Fibroblast of lung (primary cell): ENCODE results near the gene CLN5. TPM values are rescaled to one million over a fixed set of nuclear protein-coding genes. Genes with fewer than 3 reads are reported as not detected.
A peak's percentile ranks its signal among the peaks of the same experiment; 100 is the strongest.

ENCODE experiments used
- DNase-seq, 2 donors: peaks; one replicate each; pipeline versions ENCODE4 v3.0.0 to v3.0.0-alpha.2; 2010; ENCODE audit warnings: low read depth in 2 of 2
- H2AFZ ChIP-seq: 2 replicates; pipeline ENCODE4 v1.5.1; 2012; ENCODE audit warnings: low read length, control low read depth, inconsistent platforms
- H3K27ac ChIP-seq: 2 replicates; pipeline ENCODE4 v1.5.1; 2011; ENCODE audit warnings: low read length, control low read depth; ENCODE audit not compliant: insufficient read depth
- H3K27me3 ChIP-seq: 2 replicates; pipeline ENCODE4 v1.5.1; 2011; ENCODE audit warnings: mild to moderate bottlenecking, low read length; ENCODE audit not compliant: control insufficient read depth, insufficient read depth
- H3K36me3 ChIP-seq: 2 replicates; pipeline ENCODE4 v1.5.1; 2011; ENCODE audit warnings: low read length; ENCODE audit not compliant: control insufficient read depth, insufficient read depth
- H3K4me1 ChIP-seq: 2 replicates; pipeline ENCODE4 v1.5.1; 2011; ENCODE audit warnings: low read length; ENCODE audit not compliant: control insufficient read depth, insufficient read depth; ENCODE audit errors: extremely low read depth
- H3K4me2 ChIP-seq: 2 replicates; pipeline ENCODE4 v1.5.1; 2011; ENCODE audit warnings: low read length, control low read depth; ENCODE audit not compliant: insufficient read depth; ENCODE audit errors: extremely low read depth
- H3K4me3 ChIP-seq, 4 experiments: fragments of 200-600 bp in 1 of 4; sonication (generic) in 1 of 4; replicated peaks in 1 of 4; 2 replicates each; pipeline ENCODE4 v1.5.1; 2011 to 2016; ENCODE audit warnings: low read length in 4 of 4, low read depth in 3 of 4, mild to moderate bottlenecking in 3 of 4, control low read depth in 2 of 4, inconsistent platforms in 1 of 4, mixed read lengths in 1 of 4; ENCODE audit not compliant: insufficient read depth in 1 of 4; ENCODE audit errors: control extremely low read depth in 1 of 4
- H3K79me2 ChIP-seq: 2 replicates; pipeline ENCODE4 v1.5.1; 2012; ENCODE audit warnings: mild to moderate bottlenecking, low read length, inconsistent platforms; ENCODE audit not compliant: control insufficient read depth, insufficient read depth
- H3K9ac ChIP-seq: 2 replicates; pipeline ENCODE4 v1.5.1; 2011; ENCODE audit warnings: mild to moderate bottlenecking, low read length, control low read depth; ENCODE audit not compliant: insufficient read depth
- H3K9me3 ChIP-seq: 2 replicates; pipeline ENCODE4 v1.5.1; 2012; ENCODE audit warnings: low read depth, low read length; ENCODE audit not compliant: control insufficient read depth, insufficient read depth
- H4K20me1 ChIP-seq: 2 replicates; pipeline ENCODE4 v1.5.1; 2011; ENCODE audit warnings: low read length; ENCODE audit not compliant: control insufficient read depth, insufficient read depth; ENCODE audit errors: extremely low read depth
- EZH2 ChIP-seq: IDR thresholded peaks from 2 replicates; pipeline ENCODE4 v1.5.1; 2012; ENCODE audit warnings: low read length, control low read depth, mild to moderate bottlenecking; ENCODE audit errors: missing control alignments
- polyA plus RNA-seq, 2 donors: library from polyadenylated mRNA; depleted of rRNA in 1 of 2; stranded (reverse) in 1 of 2; unstranded in 1 of 2; fragments of >200 nt; gene quantifications; 2 replicates each; pipeline ENCODE4 v1.2.1, GENCODE V29; 2011 to 2012; ENCODE audit warnings: missing spikeins in 1 of 2
- total RNA-seq: library from RNA; depleted of rRNA; stranded (reverse); fragments of >200 nt; gene quantifications from 2 replicates; pipeline ENCODE4 v1.2.1, GENCODE V29; 2014
- TF ChIP-seq, protein P1 (sequence below), 2 donors: IDR thresholded peaks in 1 of 2; conservative IDR thresholded peaks in 1 of 2; 1 replicate in 1 of 2; 2 replicates in 1 of 2; pipeline ENCODE4 v1.5.1; 2011 to 2012; ENCODE audit warnings: low read length in 2 of 2, control low read depth in 1 of 2, inconsistent platforms in 1 of 2, low read depth in 1 of 2, mild to moderate bottlenecking in 1 of 2

Gene CLN5
- total and polyA plus RNA-seq, 2 donors (not counting 1 experiment from before 2014, with no cell fraction given) = 30.0 to 37.8 TPM

DNA sequence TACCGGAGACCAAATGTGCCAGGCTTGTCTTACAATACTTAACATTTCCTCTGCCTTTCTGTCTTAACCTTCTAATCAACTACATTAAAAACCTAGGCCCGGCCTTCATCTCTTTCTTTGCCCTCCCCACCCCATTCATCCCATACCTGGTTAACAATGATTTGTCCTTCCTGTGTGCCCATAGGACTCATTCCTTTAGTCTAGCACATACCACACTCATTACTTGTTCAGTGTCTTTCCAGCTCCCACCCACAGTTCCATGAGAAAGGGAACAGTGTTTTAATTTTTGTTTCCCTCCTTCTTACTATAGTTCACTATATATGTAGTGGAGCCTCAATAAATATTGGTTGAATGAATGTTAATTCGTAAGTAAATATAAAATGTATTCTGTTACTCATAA, 2.4 kb downstream of the CLN5 start:
- Histone ChIP-seq H2AFZ (no peak overlapping the region), H3K4me3 (no peak overlapping the region), H4K20me1 (no peaks in the 10 kb centered on the region), H3K27me3 (no peaks in the 10 kb centered on the region), H3K36me3 (no peaks in the 10 kb centered on the region), H3K9ac (no peak overlapping the region), H3K79me2 (peaks cover 6% of the 10 kb centered on the region), H3K9me3 (no peaks in the 10 kb centered on the region), H3K27ac (no peak overlapping the region), H3K4me1 (no peaks in the 10 kb centered on the region), H3K4me2 (peak overlapping the region; percentile 26)
- no peak for TF ChIP-seq EZH2
- TF ChIP-seq, protein P1, sequence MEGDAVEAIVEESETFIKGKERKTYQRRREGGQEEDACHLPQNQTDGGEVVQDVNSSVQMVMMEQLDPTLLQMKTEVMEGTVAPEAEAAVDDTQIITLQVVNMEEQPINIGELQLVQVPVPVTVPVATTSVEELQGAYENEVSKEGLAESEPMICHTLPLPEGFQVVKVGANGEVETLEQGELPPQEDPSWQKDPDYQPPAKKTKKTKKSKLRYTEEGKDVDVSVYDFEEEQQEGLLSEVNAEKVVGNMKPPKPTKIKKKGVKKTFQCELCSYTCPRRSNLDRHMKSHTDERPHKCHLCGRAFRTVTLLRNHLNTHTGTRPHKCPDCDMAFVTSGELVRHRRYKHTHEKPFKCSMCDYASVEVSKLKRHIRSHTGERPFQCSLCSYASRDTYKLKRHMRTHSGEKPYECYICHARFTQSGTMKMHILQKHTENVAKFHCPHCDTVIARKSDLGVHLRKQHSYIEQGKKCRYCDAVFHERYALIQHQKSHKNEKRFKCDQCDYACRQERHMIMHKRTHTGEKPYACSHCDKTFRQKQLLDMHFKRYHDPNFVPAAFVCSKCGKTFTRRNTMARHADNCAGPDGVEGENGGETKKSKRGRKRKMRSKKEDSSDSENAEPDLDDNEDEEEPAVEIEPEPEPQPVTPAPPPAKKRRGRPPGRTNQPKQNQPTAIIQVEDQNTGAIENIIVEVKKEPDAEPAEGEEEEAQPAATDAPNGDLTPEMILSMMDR (conservative IDR thresholded peaks at IDR 0.05 in 1 of 2, IDR thresholded peaks at IDR 0.05 in 1 of 2; ENCODE audit: low read depth in 1 of 2, low read length in 2 of 2) = no peak
- peak in 1 of 2 donors; percentile 20 for DNase-seq

GRCh38 chr13:77000475-77000874, 8.6 kb downstream of the CLN5 start:
- Histone ChIP-seq H3K79me2 (no peaks in the 10 kb centered on the region), H3K9me3 (no peaks in the 10 kb centered on the region), H3K27ac (no peak overlapping the region), H3K4me1 (no peaks in the 10 kb centered on the region), H2AFZ (no peak overlapping the region), H3K27me3 (no peaks in the 10 kb centered on the region), H4K20me1 (no peaks in the 10 kb centered on the region), H3K4me2 (no peak overlapping the region), H3K4me3 (no peak overlapping the region), H3K9ac (no peak overlapping the region), H3K36me3 (no peaks in the 10 kb centered on the region)
- peak in 1 of 2 donors; percentile 51 for DNase-seq
- TF ChIP-seq EZH2 = no peak
- TF ChIP-seq, protein P1 (conservative IDR thresholded peaks at IDR 0.05 in 1 of 2, IDR thresholded peaks at IDR 0.05 in 1 of 2; ENCODE audit: low read depth in 1 of 2, low read length in 2 of 2) = no peak

DNA sequence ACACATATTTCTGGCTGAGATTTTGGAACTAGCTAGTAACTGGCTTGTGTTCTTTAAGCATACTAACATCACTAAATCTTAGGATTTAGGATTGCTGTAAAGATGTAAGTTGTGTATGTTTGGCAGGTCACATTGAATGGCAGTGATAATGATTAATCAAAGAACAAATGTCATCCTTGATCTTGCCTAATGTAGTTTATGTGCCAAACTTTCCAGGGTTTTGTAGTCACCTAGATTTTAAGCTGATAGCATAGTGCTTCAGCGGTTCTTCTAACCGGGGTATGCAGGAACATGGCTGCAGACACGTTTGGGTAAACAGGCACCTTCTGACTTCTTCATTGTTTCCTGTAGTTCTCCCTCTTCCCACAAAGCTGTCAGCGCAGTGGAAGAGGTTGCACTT, 9.7 kb downstream of the CLN5 start:
- no peaks in the 10 kb centered on the region for H4K20me1 ChIP-seq
- no peak overlapping the region for H3K27ac ChIP-seq
- no peaks in the 10 kb centered on the region for H3K27me3 ChIP-seq
- H3K9me3 ChIP-seq = no peaks in the 10 kb centered on the region
- DNase-seq = no peak
- TF ChIP-seq EZH2 = no peak
- TF ChIP-seq, protein P1 (conservative IDR thresholded peaks at IDR 0.05 in 1 of 2, IDR thresholded peaks at IDR 0.05 in 1 of 2; ENCODE audit: low read depth in 1 of 2, low read length in 2 of 2) = no peak
- H2AFZ ChIP-seq = no peak overlapping the region
- no peak overlapping the region for H3K4me3 ChIP-seq
- H3K79me2 ChIP-seq = peaks cover 2% of the 10 kb centered on the region
- H3K36me3 ChIP-seq = no peaks in the 10 kb centered on the region
- H3K9ac ChIP-seq = no peak overlapping the region
- H3K4me1 ChIP-seq = no peaks in the 10 kb centered on the region
- H3K4me2 ChIP-seq = no peak overlapping the region
